Measurements from ENCODE around the gene MLIP.

MLIP gene

GRCh38 chr6:54135665-54136369 is 24.6 kb downstream of the MLIP start:
- no peaks in the 10 kb centered on the region for H3K27me3 ChIP-seq (ENCODE audit: control insufficient read depth, insufficient read depth, low read length, poor library complexity, severe bottlenecking)
- no peaks in the 10 kb centered on the region for H3K9me3 ChIP-seq (ENCODE audit: control insufficient read depth, low read length)
- H3K36me3 ChIP-seq (ENCODE audit: control insufficient read depth, insufficient read depth, low read length), result no peaks in the 10 kb centered on the region
- no peak overlapping the region for H3K4me3 ChIP-seq (ENCODE audit: insufficient read depth, low read depth, low read length)
- no peak overlapping the region for H3K27ac ChIP-seq (ENCODE audit: insufficient read depth, low read depth, low read length, poor library complexity, severe bottlenecking)
- no CpG with 5 or more reads among the region's 2 CpGs for WGBS, 2 experiments
- no peaks in the 10 kb centered on the region for H3K4me1 ChIP-seq (ENCODE audit: control insufficient read depth, insufficient read depth, low read length)

DNA sequence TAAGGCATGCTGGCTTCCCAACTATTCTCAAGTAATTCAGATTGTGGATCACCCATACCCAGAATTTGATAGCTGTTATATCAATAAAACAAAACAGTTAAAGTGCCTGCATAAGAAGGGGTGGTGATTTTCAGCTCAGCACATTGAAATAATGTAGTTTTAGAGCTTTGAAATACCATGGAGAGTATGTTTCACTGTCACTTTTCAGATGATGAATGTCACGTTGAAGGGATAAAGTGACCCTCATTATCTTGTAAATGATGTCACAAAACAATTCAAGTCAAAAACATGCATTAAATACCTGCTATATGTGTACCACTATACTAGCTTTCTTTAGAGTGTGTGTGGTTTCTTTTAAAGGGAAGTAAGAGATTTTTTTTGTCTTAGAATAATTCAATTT is 27.6 kb downstream of the MLIP start:
- H3K27ac ChIP-seq (ENCODE audit: insufficient read depth, low read depth, low read length, poor library complexity, severe bottlenecking), result no peak overlapping the region
- H3K36me3 ChIP-seq (ENCODE audit: control insufficient read depth, insufficient read depth, low read length), result no peaks in the 10 kb centered on the region
- whole genome bisulfite sequencing, 2 experiments, result 80% methylated on average over 1 of the region's 1 CpG; no CpG with 5 or more reads in 1 of the 2 experiments
- H3K4me1 ChIP-seq (ENCODE audit: control insufficient read depth, insufficient read depth, low read length), result no peaks in the 10 kb centered on the region
- no peaks in the 10 kb centered on the region for H3K27me3 ChIP-seq (ENCODE audit: control insufficient read depth, insufficient read depth, low read length, poor library complexity, severe bottlenecking)
- no peaks in the 10 kb centered on the region for H3K9me3 ChIP-seq (ENCODE audit: control insufficient read depth, low read length)
- no peak overlapping the region for H3K4me3 ChIP-seq (ENCODE audit: insufficient read depth, low read depth, low read length)

- no peaks in the 10 kb centered on the region for H3K36me3 ChIP-seq (ENCODE audit: control insufficient read depth, insufficient read depth, low read length)
- no peaks in the 10 kb centered on the region for H3K9me3 ChIP-seq (ENCODE audit: control insufficient read depth, low read length)
- H3K4me3 ChIP-seq (ENCODE audit: insufficient read depth, low read depth, low read length), result no peak overlapping the region
- H3K27me3 ChIP-seq (ENCODE audit: control insufficient read depth, insufficient read depth, low read length, poor library complexity, severe bottlenecking), result no peaks in the 10 kb centered on the region
- no peak overlapping the region for H3K27ac ChIP-seq (ENCODE audit: insufficient read depth, low read depth, low read length, poor library complexity, severe bottlenecking)
- no peaks in the 10 kb centered on the region for H3K4me1 ChIP-seq (ENCODE audit: control insufficient read depth, insufficient read depth, low read length)
Observed at GRCh38 chr6:54140811-54141210, 29.6 kb downstream of the MLIP start.

GRCh38 chr6:54142889-54143519 is 31.8 kb downstream of the MLIP start:
- no peaks in the 10 kb centered on the region for H3K4me1 ChIP-seq (ENCODE audit: control insufficient read depth, insufficient read depth, low read length)
- H3K36me3 ChIP-seq (ENCODE audit: control insufficient read depth, insufficient read depth, low read length), result no peaks in the 10 kb centered on the region
- 91 to 93% methylated on average over 10 to 12 of the region's 12 CpGs for WGBS, 2 experiments
- no peaks in the 10 kb centered on the region for H3K9me3 ChIP-seq (ENCODE audit: control insufficient read depth, low read length)
- H3K27ac ChIP-seq (ENCODE audit: insufficient read depth, low read depth, low read length, poor library complexity, severe bottlenecking), result no peak overlapping the region
- no peaks in the 10 kb centered on the region for H3K27me3 ChIP-seq (ENCODE audit: control insufficient read depth, insufficient read depth, low read length, poor library complexity, severe bottlenecking)
- H3K4me3 ChIP-seq (ENCODE audit: insufficient read depth, low read depth, low read length), result no peak overlapping the region

- Histone ChIP-seq H3K9me3 (ENCODE audit: control insufficient read depth, low read length) (no peaks in the 10 kb centered on the region), H3K27ac (ENCODE audit: insufficient read depth, low read depth, low read length, poor library complexity, severe bottlenecking) (no peak overlapping the region), H3K27me3 (ENCODE audit: control insufficient read depth, insufficient read depth, low read length, poor library complexity, severe bottlenecking) (no peaks in the 10 kb centered on the region), H3K36me3 (ENCODE audit: control insufficient read depth, insufficient read depth, low read length) (no peaks in the 10 kb centered on the region), H3K4me3 (ENCODE audit: insufficient read depth, low read depth, low read length) (no peak overlapping the region), H3K4me1 (ENCODE audit: control insufficient read depth, insufficient read depth, low read length) (no peaks in the 10 kb centered on the region)
- 0% methylated on average over 1 of the region's 1 CpG for WGBS, 2 experiments
Observed at GRCh38 chr6:54151861-54152260, 40.6 kb downstream of the MLIP start.

GRCh38 chr6:54156650-54157250 is 45.5 kb downstream of the MLIP start:
- H3K4me3 ChIP-seq (ENCODE audit: insufficient read depth, low read depth, low read length), result no peak overlapping the region
- H3K9me3 ChIP-seq (ENCODE audit: control insufficient read depth, low read length), result no peaks in the 10 kb centered on the region
- no peak overlapping the region for H3K27ac ChIP-seq (ENCODE audit: insufficient read depth, low read depth, low read length, poor library complexity, severe bottlenecking)
- no peaks in the 10 kb centered on the region for H3K36me3 ChIP-seq (ENCODE audit: control insufficient read depth, insufficient read depth, low read length)
- H3K4me1 ChIP-seq (ENCODE audit: control insufficient read depth, insufficient read depth, low read length), result no peaks in the 10 kb centered on the region
- H3K27me3 ChIP-seq (ENCODE audit: control insufficient read depth, insufficient read depth, low read length, poor library complexity, severe bottlenecking), result no peaks in the 10 kb centered on the region

DNA sequence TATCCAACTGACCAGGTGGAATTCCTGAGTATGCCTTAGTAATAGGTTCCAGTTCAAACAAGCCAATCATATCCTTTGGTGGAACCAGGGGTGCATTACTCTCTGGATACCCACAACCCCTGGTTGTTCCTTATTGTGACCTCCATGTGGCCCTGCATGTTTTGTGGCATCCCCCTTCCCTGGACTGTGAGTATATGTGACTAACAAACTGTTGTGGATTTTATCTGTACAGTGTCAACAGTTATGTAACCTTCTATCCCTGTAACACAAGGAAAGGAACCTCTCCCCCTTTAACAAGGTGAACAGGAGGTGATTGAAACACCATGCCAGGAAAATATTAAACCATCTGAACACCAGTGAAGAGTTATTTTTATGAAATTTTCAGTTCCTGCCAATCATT is 46.2 kb downstream of the MLIP start:
- no peaks in the 10 kb centered on the region for H3K27me3 ChIP-seq (ENCODE audit: control insufficient read depth, insufficient read depth, low read length, poor library complexity, severe bottlenecking)
- no peak overlapping the region for H3K4me3 ChIP-seq (ENCODE audit: insufficient read depth, low read depth, low read length)
- no peaks in the 10 kb centered on the region for H3K4me1 ChIP-seq (ENCODE audit: control insufficient read depth, insufficient read depth, low read length)
- no peaks in the 10 kb centered on the region for H3K9me3 ChIP-seq (ENCODE audit: control insufficient read depth, low read length)
- H3K27ac ChIP-seq (ENCODE audit: insufficient read depth, low read depth, low read length, poor library complexity, severe bottlenecking), result no peak overlapping the region
- no peaks in the 10 kb centered on the region for H3K36me3 ChIP-seq (ENCODE audit: control insufficient read depth, insufficient read depth, low read length)

GRCh38 chr6:54173089-54173488 is 61.8 kb downstream of the MLIP start:
- H3K4me3 ChIP-seq (ENCODE audit: insufficient read depth, low read depth, low read length), result no peak overlapping the region
- H3K27me3 ChIP-seq (ENCODE audit: control insufficient read depth, insufficient read depth, low read length, poor library complexity, severe bottlenecking), result no peaks in the 10 kb centered on the region
- H3K9me3 ChIP-seq (ENCODE audit: control insufficient read depth, low read length), result no peaks in the 10 kb centered on the region
- no peaks in the 10 kb centered on the region for H3K36me3 ChIP-seq (ENCODE audit: control insufficient read depth, insufficient read depth, low read length)
- no peaks in the 10 kb centered on the region for H3K4me1 ChIP-seq (ENCODE audit: control insufficient read depth, insufficient read depth, low read length)
- no peak overlapping the region for H3K27ac ChIP-seq (ENCODE audit: insufficient read depth, low read depth, low read length, poor library complexity, severe bottlenecking)

GRCh38 chr6:54179152-54179551 is 67.9 kb downstream of the MLIP start:
- no peak overlapping the region for H3K27ac ChIP-seq (ENCODE audit: insufficient read depth, low read depth, low read length, poor library complexity, severe bottlenecking)
- no peaks in the 10 kb centered on the region for H3K36me3 ChIP-seq (ENCODE audit: control insufficient read depth, insufficient read depth, low read length)
- no peaks in the 10 kb centered on the region for H3K9me3 ChIP-seq (ENCODE audit: control insufficient read depth, low read length)
- no CpG with 5 or more reads among the region's 1 CpG for WGBS, 2 experiments
- no peaks in the 10 kb centered on the region for H3K27me3 ChIP-seq (ENCODE audit: control insufficient read depth, insufficient read depth, low read length, poor library complexity, severe bottlenecking)
- no peak overlapping the region for H3K4me3 ChIP-seq (ENCODE audit: insufficient read depth, low read depth, low read length)
- H3K4me1 ChIP-seq (ENCODE audit: control insufficient read depth, insufficient read depth, low read length), result no peaks in the 10 kb centered on the region

DNA sequence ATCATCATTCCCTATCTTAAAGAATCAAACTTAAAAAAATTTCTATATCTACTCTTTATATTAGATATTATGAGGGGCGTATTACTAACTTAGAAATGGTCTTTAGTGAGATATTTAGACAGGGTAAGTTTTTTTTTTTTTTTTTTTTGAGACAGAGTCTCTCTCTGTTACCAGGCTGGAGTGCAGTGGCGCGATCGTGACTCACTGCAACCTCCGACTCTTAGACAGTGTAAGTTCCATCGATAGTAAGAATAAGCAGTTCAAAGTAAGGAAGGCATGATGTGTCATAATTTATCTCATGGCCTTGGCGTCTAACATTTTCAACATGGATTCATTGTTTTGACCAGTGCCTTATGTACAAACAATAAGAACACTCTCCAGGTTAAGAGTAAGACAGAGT is 72.4 kb downstream of the MLIP start:
- H3K36me3 ChIP-seq (ENCODE audit: control insufficient read depth, insufficient read depth, low read length), result no peaks in the 10 kb centered on the region
- no peak overlapping the region for H3K4me3 ChIP-seq (ENCODE audit: insufficient read depth, low read depth, low read length)
- no peak overlapping the region for H3K27ac ChIP-seq (ENCODE audit: insufficient read depth, low read depth, low read length, poor library complexity, severe bottlenecking)
- H3K4me1 ChIP-seq (ENCODE audit: control insufficient read depth, insufficient read depth, low read length), result no peaks in the 10 kb centered on the region
- H3K9me3 ChIP-seq (ENCODE audit: control insufficient read depth, low read length), result no peaks in the 10 kb centered on the region
- no peaks in the 10 kb centered on the region for H3K27me3 ChIP-seq (ENCODE audit: control insufficient read depth, insufficient read depth, low read length, poor library complexity, severe bottlenecking)
- WGBS, 2 experiments, result 92 to 94% methylated on average over 6 to 7 of the region's 7 CpGs
